Astrocyte (in vitro differentiated cells and primary cell): ENCODE measurements around the gene AZU1.

Experiments
- EZH2 ChIP-seq: IDR thresholded peaks from 2 replicates; pipeline ENCODE4 v1.6.1; 2012; ENCODE audit warnings: mild to moderate bottlenecking, low read length, inconsistent platforms; ENCODE audit not compliant: insufficient read depth
- TF ChIP-seq, protein P1 (sequence below): IDR thresholded peaks from 2 replicates; pipeline ENCODE4 v1.5.1; 2011; ENCODE audit warnings: low read depth, mild to moderate bottlenecking, inconsistent platforms, low read length, moderate library complexity; ENCODE audit not compliant: insufficient read depth

DNA sequence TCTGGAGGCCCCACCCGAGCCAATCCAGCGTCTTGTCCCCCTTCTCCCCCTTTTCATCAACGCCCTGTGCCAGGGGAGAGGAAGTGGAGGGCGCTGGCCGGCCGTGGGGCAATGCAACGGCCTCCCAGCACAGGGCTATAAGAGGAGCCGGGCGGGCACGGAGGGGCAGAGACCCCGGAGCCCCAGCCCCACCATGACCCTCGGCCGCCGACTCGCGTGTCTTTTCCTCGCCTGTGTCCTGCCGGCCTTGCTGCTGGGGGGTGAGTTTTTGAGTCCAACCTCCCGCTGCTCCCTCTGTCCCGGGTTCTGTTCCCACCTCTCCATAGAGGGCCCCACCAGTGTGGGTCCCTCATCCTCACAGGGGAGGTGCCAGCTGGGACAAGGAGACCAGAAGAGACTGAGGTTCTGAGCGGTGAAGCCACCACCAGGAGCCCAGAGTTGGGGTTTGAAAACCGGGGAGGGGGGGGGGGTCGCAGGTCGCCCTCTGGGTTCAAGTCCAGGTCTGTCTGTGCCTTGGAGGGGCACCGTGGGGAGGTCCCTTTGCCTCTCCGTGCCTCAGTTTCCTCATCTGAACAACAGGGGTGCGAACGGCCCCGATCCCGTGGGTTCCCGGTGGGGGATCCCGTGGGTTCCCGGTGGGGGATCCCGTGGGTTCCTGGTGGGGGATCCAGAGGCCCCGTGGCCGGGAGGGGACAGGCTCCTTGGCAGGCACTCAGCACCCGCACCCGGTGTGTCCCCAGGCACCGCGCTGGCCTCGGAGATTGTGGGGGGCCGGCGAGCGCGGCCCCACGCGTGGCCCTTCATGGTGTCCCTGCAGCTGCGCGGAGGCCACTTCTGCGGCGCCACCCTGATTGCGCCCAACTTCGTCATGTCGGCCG is 24.7 kb downstream of the AZU1 start, which contains the start of gene ELANE:
- TF ChIP-seq EZH2, result peak; percentile 56
- TF ChIP-seq, protein P1, sequence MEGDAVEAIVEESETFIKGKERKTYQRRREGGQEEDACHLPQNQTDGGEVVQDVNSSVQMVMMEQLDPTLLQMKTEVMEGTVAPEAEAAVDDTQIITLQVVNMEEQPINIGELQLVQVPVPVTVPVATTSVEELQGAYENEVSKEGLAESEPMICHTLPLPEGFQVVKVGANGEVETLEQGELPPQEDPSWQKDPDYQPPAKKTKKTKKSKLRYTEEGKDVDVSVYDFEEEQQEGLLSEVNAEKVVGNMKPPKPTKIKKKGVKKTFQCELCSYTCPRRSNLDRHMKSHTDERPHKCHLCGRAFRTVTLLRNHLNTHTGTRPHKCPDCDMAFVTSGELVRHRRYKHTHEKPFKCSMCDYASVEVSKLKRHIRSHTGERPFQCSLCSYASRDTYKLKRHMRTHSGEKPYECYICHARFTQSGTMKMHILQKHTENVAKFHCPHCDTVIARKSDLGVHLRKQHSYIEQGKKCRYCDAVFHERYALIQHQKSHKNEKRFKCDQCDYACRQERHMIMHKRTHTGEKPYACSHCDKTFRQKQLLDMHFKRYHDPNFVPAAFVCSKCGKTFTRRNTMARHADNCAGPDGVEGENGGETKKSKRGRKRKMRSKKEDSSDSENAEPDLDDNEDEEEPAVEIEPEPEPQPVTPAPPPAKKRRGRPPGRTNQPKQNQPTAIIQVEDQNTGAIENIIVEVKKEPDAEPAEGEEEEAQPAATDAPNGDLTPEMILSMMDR, result no peak
